Hematopoietic multipotent progenitor cell treated with erythropoietin and hydrocortisone succinate and interleukin-3 and kit ligand, for 15 days (in vitro differentiated cells): ENCODE measurements around the gene MRPL38.
"Not testable (repeated sequence)": the region's sequence is repeated elsewhere in the genome, so short reads cannot be mapped to it uniquely, and the experiment has no call there.

Experiments
- DNase-seq: peaks from one replicate; pipeline ENCODE4 v3.0.0-alpha.2; 2015; ENCODE audit warnings: low spot score

The MRPL38 gene

DNA sequence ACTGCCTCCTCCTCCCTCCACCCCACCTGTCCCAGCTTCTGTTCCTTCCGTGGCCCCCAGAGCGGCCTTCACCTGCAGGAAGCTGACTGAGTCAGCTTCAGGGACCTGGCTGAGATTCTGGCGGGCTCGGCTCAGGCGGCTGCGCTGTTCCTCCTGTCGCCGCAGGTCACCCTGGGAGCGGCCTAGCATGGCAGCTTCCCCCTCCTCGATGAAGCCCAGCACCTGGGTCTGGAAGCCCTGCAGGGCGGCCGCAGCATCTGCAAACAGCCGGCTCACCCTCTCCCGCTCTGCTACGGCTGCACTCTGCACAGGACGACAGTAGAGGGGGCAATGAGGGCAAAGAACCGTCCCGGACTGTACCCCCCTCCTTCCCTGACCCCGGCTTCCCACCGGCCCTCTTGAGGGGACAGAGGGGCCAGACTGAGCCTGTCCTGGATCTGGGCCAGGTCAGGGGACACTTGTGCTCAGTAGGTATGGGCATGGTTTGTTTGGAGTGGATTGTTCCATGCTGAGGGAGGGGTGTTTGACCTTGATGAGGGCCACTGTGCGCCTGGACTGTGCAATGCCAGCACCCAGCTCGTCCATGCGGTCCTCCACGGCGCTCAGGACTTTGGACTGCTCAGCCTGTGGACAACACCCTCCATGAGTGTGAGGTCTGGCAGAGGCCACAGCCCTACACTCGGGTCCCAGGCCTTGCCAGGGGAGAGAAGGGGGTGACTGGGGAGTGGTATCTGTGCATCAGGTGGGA is 28.3 kb downstream of the MRPL38 start:
- DNase-seq = no peak

DNA sequence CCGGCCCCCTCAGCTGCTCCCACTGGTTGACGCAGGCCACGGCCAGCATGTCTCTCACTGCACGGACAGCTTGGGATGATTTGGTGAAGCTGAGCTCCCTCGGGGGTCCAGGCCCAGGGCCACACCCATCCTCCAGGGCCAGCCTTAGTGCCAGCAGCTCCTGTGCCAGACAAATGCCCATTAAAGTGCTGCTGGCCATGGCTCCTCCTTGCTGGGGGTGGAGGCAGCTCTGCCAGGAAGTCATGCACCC is 28.8 kb downstream of the MRPL38 start:
- no peak for DNase-seq

DNA sequence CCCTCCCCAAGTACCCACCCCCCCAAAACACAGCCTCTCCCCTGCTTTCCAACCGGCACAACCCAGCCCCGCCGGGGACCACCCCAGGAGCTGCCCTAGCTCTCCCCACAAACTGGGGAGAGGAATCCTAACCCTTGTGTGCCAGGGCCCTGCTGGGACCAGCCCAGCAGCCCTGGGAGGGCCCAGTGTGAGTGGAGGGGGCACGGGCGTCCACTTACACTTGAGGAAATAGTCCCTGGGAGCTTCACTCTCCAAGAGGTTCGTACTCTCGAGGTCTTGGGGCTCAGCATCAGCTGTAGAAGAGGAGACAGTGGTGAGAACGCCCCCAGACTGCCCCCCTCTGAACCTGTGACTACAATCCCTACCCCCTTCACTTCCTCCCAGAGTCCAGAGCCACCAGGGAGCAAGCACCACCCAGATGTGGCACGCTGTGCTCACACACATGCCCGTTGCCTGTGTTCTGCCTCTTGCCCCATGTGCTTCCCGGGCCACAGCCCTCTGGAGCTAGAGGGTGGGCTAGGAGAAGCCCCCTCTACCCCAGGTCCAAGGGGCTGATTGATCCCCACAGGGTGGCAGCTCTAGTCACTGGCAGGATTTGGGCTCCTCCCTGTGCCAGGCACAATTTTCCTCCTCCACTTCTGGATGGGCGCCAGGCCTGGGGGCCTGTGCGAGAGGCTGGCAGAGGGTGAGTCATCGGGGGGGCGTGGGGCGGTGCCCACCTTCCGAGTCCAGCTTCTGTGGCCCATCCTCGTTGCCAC is 29.3 kb downstream of the MRPL38 start:
- no peak for DNase-seq

- no peak for DNase-seq
Measured at GRCh38 chr17:75874323-75875181, 30.1 kb downstream of the MRPL38 start.

GRCh38 chr17:75873587-75874322 is 30.9 kb downstream of the MRPL38 start:
- DNase-seq = no peak

GRCh38 chr17:75872434-75873351 is 32.0 kb downstream of the MRPL38 start:
- DNase-seq = no peak

DNA sequence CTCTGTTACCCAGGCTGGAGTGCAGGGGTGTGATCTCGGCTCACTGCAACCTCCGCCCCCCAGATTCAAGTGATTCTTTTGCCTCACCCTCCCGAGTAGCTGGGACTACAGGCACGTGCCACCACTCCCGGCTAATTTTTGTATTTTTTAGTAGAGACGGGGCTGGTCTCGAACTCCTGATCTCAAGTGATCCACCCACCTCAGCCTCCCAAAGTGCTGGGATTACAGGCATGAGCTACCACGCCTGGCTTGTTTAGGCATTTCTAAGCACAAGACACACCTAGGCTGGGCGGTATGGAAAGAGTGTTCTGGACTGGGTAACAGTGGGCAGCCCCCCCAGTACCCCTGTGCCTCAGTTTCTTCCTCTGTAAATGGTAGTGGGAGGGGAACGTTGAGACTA is 34.5 kb downstream of the MRPL38 start:
- DNase-seq = not testable (repeated sequence)

- no peak for DNase-seq
Measured at GRCh38 chr17:75869282-75870141, 35.2 kb downstream of the MRPL38 start.

DNA sequence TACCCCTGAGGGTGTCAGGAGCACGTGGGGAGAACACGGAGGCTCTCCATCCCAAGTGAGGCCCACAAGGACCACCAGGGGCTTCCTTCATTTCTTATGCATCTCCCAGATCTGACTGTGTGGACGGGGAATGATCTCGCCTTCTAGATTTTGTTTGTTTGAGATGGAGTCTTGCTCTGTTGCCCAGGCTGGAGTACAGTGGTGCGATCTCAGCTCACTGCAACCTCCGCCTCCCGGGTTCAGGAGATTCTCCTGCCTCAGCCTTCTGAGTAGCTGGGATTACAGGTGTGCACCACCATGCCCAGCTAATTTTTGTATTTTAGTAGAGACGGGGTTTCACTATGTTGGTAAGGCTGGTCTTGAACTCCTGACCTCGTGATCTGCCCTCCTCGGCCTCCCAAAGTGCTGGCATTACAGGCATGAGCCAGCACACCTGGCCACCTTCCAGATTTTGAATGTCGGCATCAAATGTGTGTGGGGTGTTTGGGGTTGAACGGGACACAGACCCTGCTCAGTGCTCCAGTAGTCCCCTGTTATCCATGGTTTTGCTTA is 35.9 kb downstream of the MRPL38 start:
- not testable (repeated sequence) for DNase-seq

- DNase-seq = not testable (repeated sequence)
Measured at GRCh38 chr17:75865404-75866188, 39.1 kb downstream of the MRPL38 start.

DNA sequence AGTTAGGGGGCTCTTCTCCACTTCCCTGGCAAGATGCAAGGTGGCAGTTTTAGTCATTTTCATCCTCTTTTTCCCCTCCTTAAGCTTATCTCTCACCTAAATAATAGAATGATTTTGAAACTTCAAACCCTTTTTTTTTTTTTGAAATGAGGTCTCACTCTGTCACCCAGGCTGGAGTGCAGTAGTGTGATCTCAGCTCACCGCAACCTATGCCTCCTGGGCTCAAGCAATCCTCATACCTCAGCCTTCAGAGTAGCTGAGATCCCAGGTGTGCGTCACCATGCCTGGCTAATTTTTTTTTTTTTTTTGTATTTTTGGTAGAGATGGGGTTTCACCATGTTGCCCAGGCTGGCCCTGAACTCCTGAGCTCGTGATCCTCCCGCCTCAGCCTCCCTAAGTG is 39.8 kb downstream of the MRPL38 start:
- DNase-seq = not testable (repeated sequence)

DNA sequence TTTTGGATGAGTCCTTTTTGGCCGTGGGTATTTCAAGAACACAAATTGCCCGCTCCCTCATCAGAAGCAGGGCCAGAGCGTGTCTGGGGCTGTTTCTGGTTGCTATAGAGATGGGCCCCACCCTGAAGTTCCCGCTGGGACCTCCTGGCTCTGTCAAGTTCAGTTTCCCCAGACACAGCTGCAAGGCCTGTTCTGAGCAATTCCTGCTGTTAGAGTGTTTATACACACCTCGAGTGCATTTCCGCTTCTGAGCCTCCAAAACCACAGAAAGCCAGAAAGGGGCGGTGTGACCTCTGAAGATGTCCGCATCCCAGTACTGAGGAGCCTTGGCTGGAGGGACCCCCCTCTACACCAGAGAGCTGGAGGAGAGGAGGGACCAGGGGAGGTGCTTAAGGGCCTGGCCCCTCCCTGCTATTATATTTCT is 40.2 kb downstream of the MRPL38 start:
- DNase-seq = no peak

DNA sequence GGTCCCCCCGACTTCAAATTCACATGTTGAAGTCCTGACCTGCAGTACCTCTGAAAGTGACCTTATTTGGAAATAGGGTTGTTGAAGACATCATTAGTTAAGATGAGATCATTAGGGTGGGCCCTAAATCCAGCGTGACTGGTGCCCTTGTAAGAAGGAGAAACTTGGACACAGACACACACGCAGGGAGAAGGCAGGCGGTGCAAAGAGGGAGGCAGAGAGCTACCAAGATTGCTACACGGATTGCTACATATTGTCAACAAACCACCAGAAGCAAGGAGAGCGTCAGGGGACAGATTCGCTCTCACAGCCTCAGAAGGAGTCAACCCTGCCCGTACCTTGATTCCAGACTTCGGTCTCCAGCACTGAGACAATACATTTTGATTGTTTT is 42.8 kb downstream of the MRPL38 start:
- no peak for DNase-seq

- not testable (repeated sequence) for DNase-seq
Measured at GRCh38 chr17:75859358-75859757, 45.3 kb downstream of the MRPL38 start.

GRCh38 chr17:75856062-75856756 is 48.5 kb downstream of the MRPL38 start:
- DNase-seq = no peak

DNA sequence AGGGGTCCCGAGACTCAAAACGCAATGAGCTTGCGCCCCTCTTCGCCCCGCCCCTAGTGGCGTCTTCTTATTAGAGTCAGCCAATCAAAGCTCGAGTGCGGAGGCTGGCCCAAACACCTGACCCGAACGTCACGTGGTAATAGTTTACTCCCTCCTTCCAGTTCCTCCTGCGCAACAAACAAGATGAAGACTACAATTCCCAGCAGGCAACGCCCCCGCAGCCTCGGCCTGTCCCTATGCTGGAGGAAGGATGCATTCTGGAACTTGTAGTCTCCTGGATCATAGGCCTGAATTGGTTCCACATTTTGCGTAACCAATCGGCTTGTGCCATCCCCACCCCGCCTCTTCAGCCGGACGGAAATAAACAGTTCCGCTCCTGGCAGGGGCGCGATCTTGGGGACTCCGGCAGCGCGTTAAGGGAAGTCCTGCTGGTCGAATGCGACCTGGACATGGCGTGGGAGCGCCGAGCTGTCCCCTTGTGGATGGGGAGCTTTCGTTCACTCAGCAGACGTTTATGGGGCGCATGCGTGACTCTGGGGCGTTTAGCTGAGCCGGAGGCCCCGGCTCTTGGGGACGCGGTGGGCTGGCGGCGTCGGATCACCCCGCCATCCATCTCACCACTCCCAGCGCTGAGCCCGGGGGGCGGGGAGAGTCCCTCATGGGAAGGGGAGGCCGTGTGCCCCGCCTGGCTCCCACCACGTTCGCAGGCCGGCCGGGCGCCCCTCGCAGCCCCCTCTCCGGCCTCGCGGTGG is 49.2 kb downstream of the MRPL38 start, which contains the start of gene WBP2:
Gene WBP2, minus strand, starts transcription at position 26 of the 752 bp plus-strand sequence. CDS start 38 bp downstream, outside the sequence.
- DNase-seq = peak; percentile 100

DNA sequence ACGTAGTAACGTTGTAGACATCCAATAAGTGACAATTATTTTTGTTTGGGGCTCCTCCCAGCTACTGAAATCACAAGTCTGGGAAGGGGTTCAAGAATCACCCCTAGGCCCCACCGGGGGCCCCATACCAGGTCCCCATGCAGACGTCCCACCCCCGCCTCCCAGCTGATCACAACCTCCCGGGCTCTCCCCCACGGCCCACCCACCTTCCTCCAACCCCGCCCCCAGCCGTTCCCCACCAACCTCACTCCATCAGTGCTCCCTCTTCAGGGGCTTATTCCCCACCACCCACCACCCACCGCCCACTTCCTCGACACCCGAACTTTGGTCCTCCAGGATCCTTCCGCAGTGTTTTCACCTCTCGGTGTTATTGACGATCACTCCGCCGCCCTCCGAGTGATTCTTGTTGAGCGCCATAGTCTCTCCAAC is 49.8 kb downstream of the MRPL38 start:
- DNase-seq = no peak
